HepG2 (cell line): ENCODE results near the gene TDRD10. TPM values are rescaled to one million over a fixed set of nuclear protein-coding genes. Genes with fewer than 3 reads are reported as not detected.

Experiments
- ATAC-seq: fragments of 200-7000 bp; cut with Tn5 transposase; 3 replicates; pipeline ENCODE4 v1.9.1; 2020; ENCODE audit warnings: mild to moderate bottlenecking, moderate library complexity
- BruUV-seq: library from RNA; stranded (reverse); fragments of 400-500 nt; replicated peaks from 2 replicates; lab custom pipeline; 2021; lab: Mats Ljungman, UMichigan
- CTCF ChIA-PET: fragments of 300-600 bp; formaldehyde crosslinking; extraction: SDS; loops from one replicate; lab custom pipeline; 2021; ENCODE audit warnings: low total read pairs, inconsistent platforms, low intra/inter-chr PET ratio; lab: Yijun Ruan, JAX
- POLR2A ChIA-PET: fragments of 350-600 bp; sonication (Branson Sonifier 250); formaldehyde crosslinking; loops from one replicate; lab custom pipeline; 2020; ENCODE audit warnings: antibody characterized with exemption, inconsistent platforms; lab: Yijun Ruan, JAX
- DNase-seq: peaks from one replicate; pipeline ENCODE4 v3.0.0-alpha.2; 2015; ENCODE audit warnings: low spot score
- FAIRE-seq: peaks from 3 replicates; lab custom pipeline; 2011; peaks lifted over from hg19 to GRCh38; lab: Jason Lieb, UNC
- H2AFZ ChIP-seq: one replicate; pipeline ENCODE4 v1.6.1; 2011; ENCODE audit warnings: low read length, inconsistent platforms
- H3K27ac ChIP-seq: fragments of 300-600 bp; 3 replicates; pipeline ENCODE4 v1.8.0; 2011; ENCODE audit warnings: mixed run types, mild to moderate bottlenecking, mixed read lengths, low read length, inconsistent platforms; ENCODE audit not compliant: insufficient read depth; ENCODE audit errors: extremely low read length
- H3K27me3 ChIP-seq, 2 experiments: fragments of 200-600 bp in 1 of 2; 2 replicates in 1 of 2; 3 replicates in 1 of 2; pipeline versions ENCODE4 v1.6.0 to v1.8.0; 2011; ENCODE audit warnings: low read length in 2 of 2, mild to moderate bottlenecking in 2 of 2, moderate library complexity in 2 of 2, inconsistent platforms in 1 of 2; ENCODE audit not compliant: insufficient read depth in 2 of 2, control insufficient read depth in 1 of 2
- H3K36me3 ChIP-seq, 2 experiments: fragments of 200-600 bp in 1 of 2; replicated peaks in 1 of 2; 2 replicates in 1 of 2; 3 replicates in 1 of 2; pipeline versions ENCODE4 v1.5.1 to v1.8.0; 2011; ENCODE audit warnings: low read length in 2 of 2, inconsistent platforms in 1 of 2; ENCODE audit not compliant: insufficient read depth in 2 of 2, control insufficient read depth in 1 of 2
- H3K4me1 ChIP-seq: 2 replicates; pipeline ENCODE4 v1.5.1; 2012; ENCODE audit warnings: low read length, inconsistent platforms; ENCODE audit not compliant: insufficient read depth
- H3K4me2 ChIP-seq: 2 replicates; pipeline ENCODE4 v1.6.0; 2011; ENCODE audit warnings: low read depth, low read length, inconsistent platforms
- H3K4me3 ChIP-seq, 3 experiments: fragments of 200-600 bp in 1 of 3; sonication (generic), shearing (Covaris generic) in 1 of 3; replicated peaks in 1 of 3; 2 replicates each; pipeline ENCODE4 v1.5.1; 2011 to 2016; ENCODE audit warnings: low read length in 3 of 3, inconsistent platforms in 2 of 3, low read depth in 2 of 3, mild to moderate bottlenecking in 2 of 3, control low read depth in 1 of 3, mixed read lengths in 1 of 3; ENCODE audit not compliant: insufficient read depth in 1 of 3
- H3K79me2 ChIP-seq: one replicate; pipeline ENCODE4 v1.6.1; 2011; ENCODE audit warnings: low read length, inconsistent platforms; ENCODE audit not compliant: insufficient read depth
- H3K9ac ChIP-seq: 2 replicates; pipeline ENCODE4 v1.6.0; 2011; ENCODE audit warnings: mild to moderate bottlenecking, low read depth, low read length, inconsistent platforms; ENCODE audit not compliant: insufficient read depth
- H3K9me3 ChIP-seq: 2 replicates; pipeline ENCODE4 v1.5.1; 2012; ENCODE audit warnings: mild to moderate bottlenecking, low read length
- H4K20me1 ChIP-seq: 2 replicates; pipeline ENCODE4 v1.6.0; 2011; ENCODE audit warnings: inconsistent platforms, mild to moderate bottlenecking, low read length, moderate library complexity; ENCODE audit not compliant: insufficient read depth
- KDM4B ChIP-seq: sonication (generic); formaldehyde crosslinking; IDR thresholded peaks from 2 replicates; pipeline ENCODE4 v1.4.0; 2020; ENCODE audit warnings: missing genetic modification reagents
- NR3C1 ChIP-seq: sonication (generic); formaldehyde crosslinking; IDR thresholded peaks from 2 replicates; pipeline ENCODE4 v1.4.0; 2020; ENCODE audit warnings: missing genetic modification reagents
- RARG ChIP-seq: sonication (generic); formaldehyde crosslinking; IDR thresholded peaks from 2 replicates; pipeline ENCODE4 v1.4.0; 2020; ENCODE audit warnings: low read depth, mild to moderate bottlenecking, missing genetic modification reagents
- RELA ChIP-seq: sonication (generic); formaldehyde crosslinking; IDR thresholded peaks from 2 replicates; pipeline ENCODE4 v1.4.0; 2020; ENCODE audit warnings: missing genetic modification reagents
- SIX4 ChIP-seq: sonication (generic); formaldehyde crosslinking; IDR thresholded peaks from 2 replicates; pipeline ENCODE4 v1.4.0; 2020; ENCODE audit warnings: missing genetic modification reagents
- SMC3 ChIP-seq: IDR thresholded peaks from 2 replicates; pipeline ENCODE4 v1.6.1; 2011; ENCODE audit warnings: low read length, improper control_type of control experiment
- ZBTB42 ChIP-seq: sonication (generic); formaldehyde crosslinking; IDR thresholded peaks from 2 replicates; pipeline ENCODE4 v1.5.0; 2020; ENCODE audit warnings: mild to moderate bottlenecking, missing genetic modification reagents
- ZNF3 ChIP-seq: IDR thresholded peaks from 2 replicates; pipeline ENCODE4 v1.7.0; 2017; ENCODE audit warnings: inconsistent platforms
- ZNF552 ChIP-seq: sonication (generic); formaldehyde crosslinking; IDR thresholded peaks from 2 replicates; pipeline ENCODE4 v1.9.0; 2022; ENCODE audit warnings: missing genetic modification reagents, mild to moderate bottlenecking, borderline replicate concordance
- ZNF598 ChIP-seq: sonication (generic); formaldehyde crosslinking; IDR thresholded peaks from 2 replicates; pipeline ENCODE4 v1.5.1; 2020; ENCODE audit warnings: mild to moderate bottlenecking, missing genetic modification reagents, borderline replicate concordance
- ZNF891 ChIP-seq: sonication (generic); formaldehyde crosslinking; IDR thresholded peaks from 2 replicates; pipeline ENCODE4 v1.5.0; 2020; ENCODE audit warnings: mild to moderate bottlenecking, missing genetic modification reagents
- WGBS: methylation state at CpG from one replicate; pipeline ENCODE4 v1.1.6; 2017; ENCODE audit warnings: low lambda C conversion rate; 5-methylcytosine and 5-hydroxymethylcytosine counted together
- in situ Hi-C: cut with HindIII; loops from 2 replicates; pipeline ENCODE4 v1.10.0; 2017; ENCODE audit warnings: low pct_unique_long_range_greater_than_20kb; ENCODE audit not compliant: extremely low pct_ligation_motif_present
- intact Hi-C: fragments of 100-400 bp; cut with micrococcal nuclease; formaldehyde crosslinking; loops from one replicate; pipeline ENCODE4 v1.10.0; 2022; ENCODE audit not compliant: unreplicated experiment
- polyA plus RNA-seq, 8 experiments: library from polyadenylated mRNA; depleted of rRNA in 3 of 8; stranded (reverse) in 7 of 8; unstranded in 1 of 8; fragments of >200 nt; fragmentation: Illumina TruSeq in 4 of 8; extraction: Trizol in 4 of 8; gene quantifications; 2 replicates each; pipeline versions ENCODE4 v1.2.1 to v1.2.3, GENCODE V29; 2011 to 2016; ENCODE audit warnings: low read depth in 4 of 8, missing spikeins in 1 of 8, mixed read lengths in 1 of 8; ENCODE audit not compliant: insufficient read depth in 1 of 8
- total RNA-seq, 5 experiments: library from RNA; depleted of rRNA; stranded (reverse); fragments of >200 nt; fragmentation: Illumina TruSeq; extraction: Trizol; gene quantifications; 2 replicates each; pipeline ENCODE4 v1.2.3, GENCODE V29; 2016; ENCODE audit warnings: low read depth in 1 of 5
- TF ChIP-seq, protein P1 (sequence below): sonication (generic); formaldehyde crosslinking; IDR thresholded peaks from 2 replicates; pipeline ENCODE4 v1.9.0; 2021; ENCODE audit warnings: missing genetic modification reagents, borderline replicate concordance
- TF ChIP-seq, protein P2 (sequence below): sonication (generic); formaldehyde crosslinking; IDR thresholded peaks from 2 replicates; pipeline ENCODE4 v1.5.0; 2020; ENCODE audit warnings: missing genetic modification reagents, mild to moderate bottlenecking, borderline replicate concordance
- TF ChIP-seq, protein P3 (sequence below): sonication (generic); formaldehyde crosslinking; IDR thresholded peaks from 2 replicates; pipeline ENCODE4 v1.5.0; 2020; ENCODE audit warnings: missing genetic modification reagents
- TF ChIP-seq, protein P4 (sequence below): sonication (generic); formaldehyde crosslinking; IDR thresholded peaks from 2 replicates; pipeline ENCODE4 v1.5.1; 2020; ENCODE audit warnings: mild to moderate bottlenecking, missing genetic modification reagents
- TF ChIP-seq, protein P5 (sequence below), 2 experiments: fragments of 450-650 bp in 1 of 2; sonication (generic) in 1 of 2; formaldehyde crosslinking; IDR thresholded peaks; 2 replicates each; pipeline versions ENCODE4 v1.5.0 to v1.8.0; 2020 to 2022; ENCODE audit warnings: mild to moderate bottlenecking in 1 of 2, missing genetic modification reagents in 1 of 2

The TDRD10 gene
- total and polyA plus RNA-seq, 2 of the 13 experiments (the other 11 are each of a cell fraction or from before 2014, with no cell fraction given) = not detected

DNA sequence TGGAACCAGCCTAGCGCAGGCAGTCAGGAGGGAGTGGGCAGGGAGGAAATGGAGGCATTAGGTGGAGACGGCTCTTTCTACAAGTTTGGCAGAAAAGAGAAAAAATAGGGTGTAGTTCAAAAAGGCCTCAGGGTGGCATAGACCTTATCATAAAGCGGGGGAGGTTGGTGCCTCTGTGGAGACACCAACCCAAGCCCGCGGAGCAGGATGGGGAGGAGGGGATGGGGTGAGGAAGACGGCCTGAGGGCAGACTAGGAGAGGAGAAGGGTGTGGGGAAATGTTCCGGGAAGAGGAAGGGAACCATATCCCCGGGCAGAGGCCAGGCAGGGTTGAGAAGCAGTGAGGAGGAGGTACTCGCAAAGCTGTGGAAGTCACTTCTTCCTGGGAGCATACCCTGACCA is 17.6 kb downstream of the TDRD10 start (continued):
- TF ChIP-seq, protein P1, sequence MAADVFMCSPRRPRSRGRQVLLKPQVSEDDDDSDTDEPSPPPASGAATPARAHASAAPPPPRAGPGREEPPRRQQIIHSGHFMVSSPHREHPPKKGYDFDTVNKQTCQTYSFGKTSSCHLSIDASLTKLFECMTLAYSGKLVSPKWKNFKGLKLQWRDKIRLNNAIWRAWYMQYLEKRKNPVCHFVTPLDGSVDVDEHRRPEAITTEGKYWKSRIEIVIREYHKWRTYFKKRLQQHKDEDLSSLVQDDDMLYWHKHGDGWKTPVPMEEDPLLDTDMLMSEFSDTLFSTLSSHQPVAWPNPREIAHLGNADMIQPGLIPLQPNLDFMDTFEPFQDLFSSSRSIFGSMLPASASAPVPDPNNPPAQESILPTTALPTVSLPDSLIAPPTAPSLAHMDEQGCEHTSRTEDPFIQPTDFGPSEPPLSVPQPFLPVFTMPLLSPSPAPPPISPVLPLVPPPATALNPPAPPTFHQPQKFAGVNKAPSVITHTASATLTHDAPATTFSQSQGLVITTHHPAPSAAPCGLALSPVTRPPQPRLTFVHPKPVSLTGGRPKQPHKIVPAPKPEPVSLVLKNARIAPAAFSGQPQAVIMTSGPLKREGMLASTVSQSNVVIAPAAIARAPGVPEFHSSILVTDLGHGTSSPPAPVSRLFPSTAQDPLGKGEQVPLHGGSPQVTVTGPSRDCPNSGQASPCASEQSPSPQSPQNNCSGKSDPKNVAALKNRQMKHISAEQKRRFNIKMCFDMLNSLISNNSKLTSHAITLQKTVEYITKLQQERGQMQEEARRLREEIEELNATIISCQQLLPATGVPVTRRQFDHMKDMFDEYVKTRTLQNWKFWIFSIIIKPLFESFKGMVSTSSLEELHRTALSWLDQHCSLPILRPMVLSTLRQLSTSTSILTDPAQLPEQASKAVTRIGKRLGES (CRISPR knock-in tag) = no peak
- TF ChIP-seq, protein P2, sequence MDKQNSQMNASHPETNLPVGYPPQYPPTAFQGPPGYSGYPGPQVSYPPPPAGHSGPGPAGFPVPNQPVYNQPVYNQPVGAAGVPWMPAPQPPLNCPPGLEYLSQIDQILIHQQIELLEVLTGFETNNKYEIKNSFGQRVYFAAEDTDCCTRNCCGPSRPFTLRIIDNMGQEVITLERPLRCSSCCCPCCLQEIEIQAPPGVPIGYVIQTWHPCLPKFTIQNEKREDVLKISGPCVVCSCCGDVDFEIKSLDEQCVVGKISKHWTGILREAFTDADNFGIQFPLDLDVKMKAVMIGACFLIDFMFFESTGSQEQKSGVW (CRISPR knock-in tag) = no peak

DNA sequence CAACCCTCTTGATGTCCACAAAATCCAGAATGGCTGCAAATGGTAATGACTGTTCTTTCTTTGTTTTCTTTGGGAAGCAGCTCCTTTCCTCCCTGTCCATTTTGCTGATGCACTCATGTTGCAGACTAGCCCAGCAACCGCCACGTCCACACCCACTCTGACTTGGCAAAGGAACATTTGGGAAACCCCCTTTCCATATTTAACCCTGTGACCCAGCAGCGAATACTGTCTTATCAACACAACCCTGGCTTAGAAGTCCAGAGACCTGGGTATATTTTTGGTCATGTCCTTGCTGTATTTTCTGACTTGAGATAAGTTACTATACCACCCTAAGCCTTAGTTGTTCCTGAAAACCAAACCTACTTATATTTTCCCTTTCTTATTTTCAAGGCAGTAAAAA is 18.3 kb downstream of the TDRD10 start:
- no peaks in the 10 kb centered on the region for H3K9me3 ChIP-seq
- H3K4me1 ChIP-seq = 0 out of 2 replicates have a peak, but pooled peaks cover 8% of the 10 kb centered on the region
- no peak overlapping the region for H3K27ac ChIP-seq
- DNase-seq (no peak), FAIRE-seq (no peak), ATAC-seq (no peak)
- BruUV-seq = no TSS peak
- intact Hi-C loops = no loop called here
- H3K27me3 ChIP-seq = peaks cover 1 to 16% of the 10 kb centered on the region in 2 experiments; a peak in 4 of 5 replicates
- in situ Hi-C loops = no loop called here
- no peaks in the 10 kb centered on the region for H3K36me3 ChIP-seq
- H3K4me2 ChIP-seq = no peak overlapping the region
- H3K4me3 ChIP-seq = no peak overlapping the region
- 34% methylated on average over 3 of the region's 3 CpGs for WGBS
- H2AFZ ChIP-seq = no peak overlapping the region
- H4K20me1 ChIP-seq = no peaks in the 10 kb centered on the region
- CTCF ChIA-PET = no interaction called here
- no peak overlapping the region for H3K9ac ChIP-seq
- POLR2A ChIA-PET = no interaction called here
- no peaks in the 10 kb centered on the region for H3K79me2 ChIP-seq
- no peak for TF ChIP-seq ZNF3 (CRISPR knock-in tag)
- TF ChIP-seq, protein P3, sequence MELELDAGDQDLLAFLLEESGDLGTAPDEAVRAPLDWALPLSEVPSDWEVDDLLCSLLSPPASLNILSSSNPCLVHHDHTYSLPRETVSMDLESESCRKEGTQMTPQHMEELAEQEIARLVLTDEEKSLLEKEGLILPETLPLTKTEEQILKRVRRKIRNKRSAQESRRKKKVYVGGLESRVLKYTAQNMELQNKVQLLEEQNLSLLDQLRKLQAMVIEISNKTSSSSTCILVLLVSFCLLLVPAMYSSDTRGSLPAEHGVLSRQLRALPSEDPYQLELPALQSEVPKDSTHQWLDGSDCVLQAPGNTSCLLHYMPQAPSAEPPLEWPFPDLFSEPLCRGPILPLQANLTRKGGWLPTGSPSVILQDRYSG (CRISPR knock-in tag) = no peak
- TF ChIP-seq, protein P4, sequence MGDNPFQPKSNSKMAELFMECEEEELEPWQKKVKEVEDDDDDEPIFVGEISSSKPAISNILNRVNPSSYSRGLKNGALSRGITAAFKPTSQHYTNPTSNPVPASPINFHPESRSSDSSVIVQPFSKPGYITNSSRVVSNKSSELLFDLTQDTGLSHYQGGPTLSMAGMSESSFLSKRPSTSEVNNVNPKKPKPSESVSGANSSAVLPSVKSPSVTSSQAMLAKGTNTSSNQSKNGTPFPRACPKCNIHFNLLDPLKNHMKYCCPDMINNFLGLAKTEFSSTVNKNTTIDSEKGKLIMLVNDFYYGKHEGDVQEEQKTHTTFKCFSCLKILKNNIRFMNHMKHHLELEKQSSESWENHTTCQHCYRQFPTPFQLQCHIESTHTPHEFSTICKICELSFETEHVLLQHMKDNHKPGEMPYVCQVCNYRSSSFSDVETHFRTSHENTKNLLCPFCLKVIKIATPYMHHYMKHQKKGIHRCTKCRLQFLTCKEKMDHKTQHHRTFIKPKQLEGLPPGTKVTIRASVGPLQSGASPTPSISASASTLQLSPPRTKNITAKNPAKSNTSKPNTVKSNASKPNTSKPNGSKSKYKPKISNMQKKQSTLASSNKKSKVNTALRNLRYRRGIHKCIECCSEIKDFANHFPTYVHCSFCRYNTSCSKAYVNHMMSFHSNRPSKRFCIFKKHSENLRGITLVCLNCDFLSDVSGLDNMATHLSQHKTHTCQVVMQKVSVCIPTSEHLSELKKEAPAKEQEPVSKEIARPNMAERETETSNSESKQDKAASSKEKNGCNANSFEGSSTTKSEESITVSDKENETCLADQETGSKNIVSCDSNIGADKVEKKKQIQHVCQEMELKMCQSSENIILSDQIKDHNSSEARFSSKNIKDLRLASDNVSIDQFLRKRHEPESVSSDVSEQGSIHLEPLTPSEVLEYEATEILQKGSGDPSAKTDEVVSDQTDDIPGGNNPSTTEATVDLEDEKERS = no peak
- TF ChIP-seq RARG (CRISPR knock-in tag) = no peak
- TF ChIP-seq, protein P5, sequence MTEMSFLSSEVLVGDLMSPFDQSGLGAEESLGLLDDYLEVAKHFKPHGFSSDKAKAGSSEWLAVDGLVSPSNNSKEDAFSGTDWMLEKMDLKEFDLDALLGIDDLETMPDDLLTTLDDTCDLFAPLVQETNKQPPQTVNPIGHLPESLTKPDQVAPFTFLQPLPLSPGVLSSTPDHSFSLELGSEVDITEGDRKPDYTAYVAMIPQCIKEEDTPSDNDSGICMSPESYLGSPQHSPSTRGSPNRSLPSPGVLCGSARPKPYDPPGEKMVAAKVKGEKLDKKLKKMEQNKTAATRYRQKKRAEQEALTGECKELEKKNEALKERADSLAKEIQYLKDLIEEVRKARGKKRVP (CRISPR knock-in tag; IDR thresholded peaks at IDR 0.05) = no peak
- no peak for TF ChIP-seq ZNF891 (CRISPR knock-in tag)
- no peak for TF ChIP-seq RELA
- no peak for TF ChIP-seq ZNF598 (CRISPR knock-in tag)
- no peak for TF ChIP-seq KDM4B
- no peak for TF ChIP-seq SMC3
- no peak for TF ChIP-seq SIX4
- no peak for TF ChIP-seq NR3C1 (CRISPR knock-in tag)
- no peak for TF ChIP-seq ZNF552 (CRISPR knock-in tag)
- TF ChIP-seq ZBTB42 (CRISPR knock-in tag) = no peak
